Kasumi-1 (cell line): ENCODE measurements around the gene LSM6.

ENCODE experiments used
- DNase-seq, 2 experiments: peaks; one replicate each; lab custom pipeline; 2025; lab: John Stamatoyannopoulos, UW

Gene LSM6

DNA sequence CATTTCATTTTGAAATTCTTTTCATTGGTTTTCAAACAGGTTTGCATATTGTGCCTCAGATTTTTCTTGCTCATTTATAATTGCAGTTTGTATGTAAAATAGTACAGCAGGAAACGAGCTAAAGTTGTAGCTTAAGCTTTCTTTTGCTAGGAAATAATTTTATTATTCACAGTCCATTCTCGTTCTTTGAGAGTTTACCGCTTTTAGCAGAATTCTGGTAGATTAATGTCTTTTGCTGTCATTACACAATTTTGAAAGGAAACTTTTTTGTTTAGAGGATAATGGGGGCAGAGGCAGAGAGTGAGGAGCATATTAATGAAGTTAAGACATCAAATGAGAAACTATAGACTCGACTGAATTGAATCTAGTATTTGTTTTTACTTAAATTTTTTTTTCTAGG lies 10.5 kb downstream of the LSM6 start:
- DNase-seq, result no peak

DNA sequence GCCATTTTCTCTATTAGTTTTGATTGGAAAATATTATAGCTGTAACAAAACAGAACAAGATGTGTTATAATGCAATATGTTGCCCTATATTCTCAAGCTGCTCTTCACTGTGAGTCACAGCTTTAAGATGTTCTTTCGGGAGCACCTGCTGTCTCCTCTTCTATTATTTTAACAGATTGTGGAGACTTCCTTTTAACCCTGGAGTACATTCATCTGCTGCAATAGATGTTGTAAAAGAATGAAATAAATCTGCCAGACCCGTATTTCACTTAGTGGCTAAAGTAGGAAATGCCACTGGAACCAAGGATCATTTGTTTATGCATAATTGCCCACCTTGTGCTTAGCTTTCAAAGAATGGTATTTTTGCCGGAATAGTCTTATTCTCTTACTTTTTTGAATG lies 11.1 kb downstream of the LSM6 start:
- no peak for DNase-seq

DNA sequence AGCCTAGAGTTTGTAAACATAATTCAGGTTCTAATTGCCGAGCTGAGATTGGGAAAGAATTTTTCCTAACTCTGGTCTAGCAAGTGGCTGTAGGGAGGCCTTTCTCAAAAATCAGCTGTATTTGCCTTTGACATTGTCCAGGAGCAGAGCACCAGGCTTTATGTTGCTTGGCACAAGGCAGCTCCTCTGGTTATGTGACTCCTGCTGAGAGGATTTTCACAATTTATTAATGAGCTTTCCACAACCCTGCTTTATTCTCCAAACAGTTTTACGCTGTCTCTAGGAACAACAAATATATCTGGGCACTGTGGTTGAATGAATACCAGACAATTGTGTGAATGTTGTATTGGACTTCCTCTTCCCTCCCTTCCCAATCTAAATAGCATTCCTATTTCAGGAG lies 14.9 kb downstream of the LSM6 start:
- DNase-seq, result no peak

DNA sequence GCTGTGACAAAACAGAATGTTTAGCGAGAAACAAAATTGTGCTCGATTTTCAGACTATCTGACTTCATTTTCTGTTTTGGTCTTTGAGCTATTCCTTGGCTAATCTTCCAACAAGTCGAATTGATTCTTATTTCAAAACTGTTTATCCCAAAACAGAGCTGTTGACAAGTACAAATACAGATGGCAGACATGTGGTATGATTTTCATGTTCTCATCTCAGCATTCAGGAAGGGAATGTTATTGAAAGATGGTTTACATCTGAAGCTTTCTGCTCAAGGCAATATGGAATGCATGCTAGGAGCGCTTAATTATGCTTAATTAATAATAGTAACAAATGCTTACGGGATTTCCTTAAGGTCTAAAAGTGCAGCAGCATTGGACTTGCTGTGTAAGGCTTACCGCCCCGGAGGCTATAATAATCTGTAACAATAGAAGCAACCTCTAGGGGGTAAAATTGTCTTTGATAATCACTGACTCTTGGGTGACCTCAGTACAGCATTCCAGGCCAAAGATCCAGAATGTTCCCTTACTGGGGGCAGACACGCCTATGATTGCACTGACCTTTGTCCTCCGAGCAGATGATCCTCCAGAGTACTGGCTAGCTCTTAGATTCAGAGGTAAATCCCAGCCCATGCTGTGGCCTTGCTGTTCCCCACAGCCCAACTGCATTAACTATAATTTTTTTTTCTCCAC lies 16.4 kb downstream of the LSM6 start:
- no peak for DNase-seq

DNA sequence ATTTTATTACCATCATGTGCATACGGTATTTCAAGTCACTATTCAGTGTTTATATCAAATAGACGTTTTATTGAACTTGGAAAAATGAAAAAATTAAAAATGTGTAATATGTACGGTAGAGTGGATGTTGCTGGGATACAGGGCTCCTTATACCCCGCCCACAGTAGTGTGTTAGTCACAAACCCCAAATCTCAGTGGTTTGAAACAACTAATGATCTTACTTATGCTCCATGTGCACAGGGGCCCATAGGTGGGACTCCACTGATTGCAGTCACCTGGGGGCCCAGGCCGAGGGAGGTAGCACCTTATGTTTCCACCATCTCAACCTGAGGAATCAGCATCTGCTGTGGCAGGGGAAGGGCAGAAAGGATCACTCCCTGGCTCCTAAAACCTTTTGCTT lies 18.1 kb downstream of the LSM6 start:
- no peak for DNase-seq

DNA sequence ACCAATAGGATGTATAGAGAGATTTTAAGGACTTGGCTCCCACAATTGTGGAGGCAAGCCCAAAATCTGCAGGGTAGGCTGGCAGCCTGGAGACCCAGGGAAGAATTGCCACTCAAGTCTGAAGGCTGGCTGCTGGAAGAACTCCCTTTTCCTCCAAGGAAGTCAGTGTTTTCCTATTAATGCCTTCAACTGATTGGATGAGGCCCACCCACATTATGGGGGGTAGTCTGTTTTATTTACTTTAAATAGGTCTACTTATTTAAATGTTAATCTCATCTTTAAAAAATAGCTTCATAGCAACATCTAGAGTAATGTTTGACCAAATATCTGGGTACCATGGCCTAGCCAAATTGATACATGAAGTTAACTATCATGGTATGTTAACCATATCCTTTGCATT lies 18.7 kb downstream of the LSM6 start:
- DNase-seq, result no peak

DNA sequence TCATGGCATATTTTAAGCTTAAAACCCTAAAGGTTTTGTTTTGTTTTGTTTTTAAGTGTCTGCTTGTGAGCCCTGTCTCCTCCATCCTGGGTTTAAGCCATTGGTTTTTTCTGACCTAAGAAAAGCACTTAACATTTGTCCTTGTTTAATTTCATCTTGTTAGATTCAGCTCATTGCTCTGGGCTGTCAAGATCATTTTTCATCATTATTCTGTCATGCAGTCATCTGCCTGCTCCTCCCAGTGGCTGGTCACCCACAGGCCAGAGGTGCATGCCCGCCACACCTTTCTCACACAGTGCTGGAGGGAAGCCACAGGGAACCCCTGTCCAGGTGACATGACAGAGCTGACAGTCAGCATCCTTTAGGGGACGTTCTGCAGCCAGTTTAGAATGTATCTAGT lies 27.1 kb downstream of the LSM6 start:
- DNase-seq, result no peak

DNA sequence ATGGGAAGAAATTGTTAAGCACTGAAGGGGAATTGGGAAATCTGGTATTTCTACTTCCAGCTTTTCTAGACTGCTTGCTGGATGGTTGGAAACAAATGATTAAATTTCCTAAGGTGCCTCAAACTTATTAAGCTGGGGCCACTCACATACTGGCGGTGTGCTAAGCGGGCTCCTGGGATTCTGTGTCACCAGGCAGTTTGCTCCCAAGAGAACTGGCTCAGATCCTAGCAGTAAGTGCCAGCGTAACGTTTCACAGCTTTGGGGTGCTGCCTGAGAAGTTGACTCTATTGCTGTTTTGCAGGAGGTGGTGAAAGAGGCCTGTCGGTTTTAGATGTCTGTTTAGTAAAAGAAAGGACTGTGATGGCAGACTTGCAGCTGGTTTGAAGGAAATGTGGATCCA lies 31.9 kb downstream of the LSM6 start:
- no peak for DNase-seq

DNA sequence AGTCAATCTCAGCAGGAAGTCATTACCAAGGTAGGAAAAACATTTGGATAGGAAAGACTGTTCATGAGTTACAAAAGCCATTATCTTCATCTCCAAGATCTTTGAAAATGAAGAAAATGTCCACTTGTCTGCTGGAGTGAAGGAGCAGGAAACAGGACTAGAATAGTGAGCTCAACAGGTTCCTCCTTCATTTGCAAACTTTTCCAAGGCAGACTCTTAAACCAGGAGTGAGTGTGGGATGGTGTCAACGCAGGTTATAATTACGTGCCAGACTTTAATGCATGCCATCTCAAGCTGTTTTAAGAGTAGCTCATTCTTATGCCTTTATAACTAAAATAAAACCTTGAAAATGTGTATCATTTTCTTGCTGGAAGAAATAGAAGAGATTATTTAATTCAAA lies 35.4 kb downstream of the LSM6 start:
- no peak for DNase-seq

DNA sequence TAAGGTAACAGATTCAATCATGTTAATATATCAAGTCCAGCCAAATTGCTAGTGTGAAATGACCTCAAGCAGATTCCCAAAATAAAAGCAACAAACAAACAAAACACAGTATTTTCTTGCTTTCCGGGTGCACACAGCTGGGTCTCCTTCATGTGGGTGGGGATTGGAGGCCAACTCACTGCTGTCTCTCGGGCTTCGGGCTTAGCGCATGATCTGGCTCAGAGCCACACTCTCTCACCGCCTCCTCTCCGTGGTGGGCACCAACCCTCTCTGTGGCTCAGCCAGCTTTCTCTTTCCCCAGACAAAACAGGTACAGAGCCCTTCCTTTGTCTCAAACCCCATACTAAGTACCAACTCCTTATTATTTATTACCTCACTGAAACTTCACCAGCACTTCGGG lies 35.9 kb downstream of the LSM6 start:
- DNase-seq, result no peak

DNA sequence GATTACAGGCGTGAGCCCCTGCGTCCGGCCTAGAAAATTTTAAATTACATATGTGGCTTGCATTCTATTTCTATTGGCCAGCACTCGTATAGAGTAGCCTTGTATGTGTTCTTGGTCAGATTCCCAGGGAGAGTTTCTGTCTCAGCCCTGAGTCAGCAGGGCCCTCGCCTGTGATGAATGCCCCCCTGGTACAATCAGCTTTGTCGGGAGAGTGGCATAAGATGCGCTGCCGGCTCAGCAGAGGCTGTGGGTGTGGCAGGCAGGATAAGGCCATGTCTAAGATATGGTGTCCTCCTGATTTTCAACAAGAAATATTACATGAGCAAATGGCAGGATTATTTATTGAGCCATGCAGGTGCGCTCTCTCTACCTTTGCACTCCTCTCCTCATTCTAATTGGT lies 37.3 kb downstream of the LSM6 start:
- DNase-seq, result no peak

DNA sequence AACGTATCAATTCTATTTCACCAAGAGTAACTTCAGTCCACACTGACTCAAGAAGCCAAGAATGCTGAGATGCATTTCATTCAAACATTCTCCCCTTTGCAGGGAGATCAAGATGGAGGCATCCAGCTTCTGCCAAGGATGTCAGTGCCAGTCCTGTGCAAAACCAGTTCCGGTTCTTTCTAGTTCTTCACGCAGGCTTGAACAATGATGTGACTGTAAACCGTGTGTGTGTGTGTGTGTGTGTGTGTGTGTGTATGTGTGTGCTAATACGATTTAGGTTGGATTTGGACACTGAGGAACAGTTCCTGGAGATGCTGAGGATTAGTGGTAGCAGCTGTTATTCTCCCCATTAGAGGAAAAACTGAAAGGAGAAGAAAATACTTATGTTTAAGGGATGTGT lies 38.7 kb downstream of the LSM6 start, which contains the start of gene REELD1:
Gene REELD1 (plus strand): TSS at position 301 of the 400 bp plus-strand sequence. CDS start 2,415 bp downstream, outside the sequence.
- no peak for DNase-seq

DNA sequence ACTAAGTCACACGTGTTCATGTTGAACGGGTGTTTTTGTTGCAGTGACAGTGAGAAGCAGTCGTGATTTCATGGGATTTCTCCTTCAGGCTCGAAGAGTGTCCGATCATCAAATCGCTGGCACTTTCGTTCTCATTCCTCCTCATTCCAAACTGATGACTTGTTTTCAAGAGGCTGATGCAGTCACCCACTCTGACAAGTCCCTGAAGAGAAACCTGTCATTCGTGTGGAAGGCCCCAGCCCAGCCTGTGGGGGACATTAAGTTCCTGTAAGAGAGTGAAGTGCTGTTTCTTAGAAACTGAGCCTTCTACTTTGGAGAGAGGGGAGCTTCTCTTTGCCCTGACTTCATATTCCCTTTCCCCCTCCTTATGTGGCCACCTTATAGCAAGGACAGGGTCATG lies 46.8 kb downstream of the LSM6 start:
- no peak for DNase-seq

DNA sequence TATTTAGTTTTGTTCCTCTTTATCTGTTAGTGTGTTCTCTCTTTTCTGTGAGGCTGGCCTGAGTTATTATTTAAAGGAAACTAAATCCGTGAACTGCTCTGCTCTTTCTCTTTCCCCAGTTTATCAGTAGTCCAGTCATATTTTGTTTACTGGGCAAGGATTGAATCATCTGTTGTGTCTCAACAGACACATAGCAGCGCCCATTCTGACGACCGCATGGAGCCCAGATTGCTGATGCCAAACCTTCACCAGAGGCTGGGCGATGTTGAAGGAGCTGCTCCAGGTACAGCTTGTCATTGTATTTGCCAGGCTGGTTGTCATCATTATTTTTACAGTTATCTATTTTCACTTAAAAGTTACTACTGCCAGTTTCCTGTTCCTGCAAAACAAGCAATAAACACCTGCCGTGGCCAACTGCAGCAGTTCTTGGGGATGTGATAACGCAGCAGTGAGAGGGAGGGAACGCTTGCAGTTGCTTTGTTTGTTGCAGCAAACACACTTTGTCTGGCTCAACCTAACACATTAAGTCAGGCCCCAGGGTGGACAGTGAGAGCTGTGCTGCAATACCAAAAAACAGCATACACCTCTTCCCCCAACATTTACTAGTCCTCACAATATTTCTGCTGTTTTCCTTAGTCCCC lies 48.9 kb downstream of the LSM6 start:
- DNase-seq, result no peak

DNA sequence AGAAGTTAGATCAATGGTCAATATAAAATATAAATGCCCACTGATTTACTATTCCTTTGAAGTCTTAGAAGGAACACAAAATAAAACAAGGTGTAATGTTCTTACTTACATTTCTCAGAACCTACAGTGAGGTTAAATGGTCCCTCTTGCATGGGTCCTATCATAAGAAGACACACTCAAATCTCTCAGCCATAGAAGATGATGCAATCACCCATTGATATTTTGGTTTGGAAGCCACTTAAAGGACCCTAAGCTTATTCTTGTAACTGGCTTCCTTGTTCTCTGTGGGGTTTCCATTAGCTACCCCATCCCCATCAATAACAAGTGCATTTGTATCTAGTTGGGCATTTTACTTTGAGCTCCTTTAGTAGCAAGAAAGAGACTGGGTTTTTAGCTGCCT lies 53.9 kb downstream of the LSM6 start:
- DNase-seq, result no peak

DNA sequence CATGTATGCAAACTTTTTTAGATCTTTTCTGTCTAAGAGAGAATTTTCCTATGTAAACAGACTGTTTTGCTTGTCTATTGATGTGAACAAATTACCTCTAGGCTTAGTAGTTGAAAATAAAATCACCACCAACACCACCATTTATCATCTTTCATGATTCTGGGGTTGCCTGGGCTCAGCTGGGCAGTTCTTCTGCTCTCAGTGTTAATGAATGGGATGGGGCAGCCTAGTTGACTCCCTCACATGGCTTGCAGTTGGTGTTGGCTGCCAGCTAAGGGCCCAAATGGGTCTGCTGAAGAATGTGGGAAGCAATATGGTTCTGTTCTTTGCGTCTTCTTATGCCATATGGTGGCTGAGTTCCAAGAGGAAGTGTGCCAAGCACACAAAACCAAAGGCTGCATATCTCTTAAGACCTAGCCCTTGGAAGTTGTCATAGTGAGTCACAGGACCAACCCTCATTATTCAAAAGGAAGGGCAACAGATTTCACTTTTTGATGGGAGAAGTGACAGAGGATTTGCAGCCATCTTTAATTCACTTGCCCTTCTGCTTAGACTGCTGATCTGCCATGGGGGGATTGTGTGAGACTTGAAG lies 56.7 kb downstream of the LSM6 start:
- DNase-seq, result no peak

DNA sequence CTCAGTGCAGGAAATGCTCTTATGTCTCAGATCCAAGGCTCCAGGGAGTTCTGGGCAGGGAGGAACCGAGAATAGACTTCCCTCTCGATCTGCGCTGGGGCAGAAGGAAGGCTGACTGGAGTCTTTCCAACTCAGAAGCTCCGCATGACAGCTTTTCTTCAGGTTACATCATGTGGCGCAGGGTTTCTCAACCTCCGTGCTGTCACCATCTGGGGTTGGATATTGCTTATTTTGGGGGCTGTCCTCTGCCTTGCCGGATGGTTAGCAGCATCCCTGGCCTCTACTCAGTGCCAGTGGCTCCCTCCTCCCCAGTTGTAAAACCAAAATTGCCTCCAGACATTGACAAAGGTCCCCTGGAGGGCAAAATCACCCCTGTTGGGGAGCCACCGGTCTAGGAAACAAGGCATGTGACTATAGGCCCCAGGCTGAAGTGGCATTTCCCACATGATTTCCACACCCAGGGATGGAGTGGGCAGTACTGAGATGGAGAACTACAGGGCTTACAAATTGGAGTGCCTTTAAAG lies 60.2 kb downstream of the LSM6 start:
- DNase-seq, result no peak

DNA sequence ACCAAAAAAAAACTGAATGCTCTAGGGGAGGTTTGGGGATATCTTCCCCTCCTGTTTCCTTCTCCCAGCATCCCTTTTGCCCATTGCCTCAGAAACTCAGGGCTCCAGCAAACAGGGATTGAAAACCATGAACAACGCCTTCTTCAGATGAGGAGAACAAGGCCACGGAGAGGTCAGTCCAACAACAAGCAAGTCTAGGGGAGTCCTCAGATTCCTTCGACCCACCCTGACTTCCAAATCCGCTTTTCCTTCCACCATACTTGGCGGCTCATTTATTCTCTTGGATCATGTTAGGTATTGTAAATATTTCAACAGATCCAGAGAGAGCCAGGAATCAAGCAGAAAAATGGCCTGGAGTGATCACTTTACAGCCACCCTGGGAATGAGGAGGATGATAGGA lies 60.7 kb downstream of the LSM6 start:
- DNase-seq, result no peak

DNA sequence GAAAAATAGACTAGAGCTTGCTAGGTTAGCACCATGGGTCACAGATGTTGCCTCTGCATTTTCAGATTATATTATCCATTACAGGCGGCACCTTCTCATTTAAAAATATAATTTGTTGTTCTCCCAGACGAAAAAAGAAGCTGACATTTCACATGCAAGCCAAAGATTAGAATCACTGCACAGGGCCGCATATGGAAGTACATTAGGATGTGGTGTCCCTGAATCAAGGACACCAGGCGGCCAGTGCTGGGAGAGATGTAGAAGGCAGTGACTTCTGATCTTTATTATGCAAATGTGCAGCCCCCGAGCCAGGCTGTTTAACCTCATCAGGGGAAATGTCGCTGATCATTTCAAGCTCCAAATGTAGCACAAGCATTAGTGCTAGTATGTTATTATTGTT lies 61.6 kb downstream of the LSM6 start:
- no peak for DNase-seq

DNA sequence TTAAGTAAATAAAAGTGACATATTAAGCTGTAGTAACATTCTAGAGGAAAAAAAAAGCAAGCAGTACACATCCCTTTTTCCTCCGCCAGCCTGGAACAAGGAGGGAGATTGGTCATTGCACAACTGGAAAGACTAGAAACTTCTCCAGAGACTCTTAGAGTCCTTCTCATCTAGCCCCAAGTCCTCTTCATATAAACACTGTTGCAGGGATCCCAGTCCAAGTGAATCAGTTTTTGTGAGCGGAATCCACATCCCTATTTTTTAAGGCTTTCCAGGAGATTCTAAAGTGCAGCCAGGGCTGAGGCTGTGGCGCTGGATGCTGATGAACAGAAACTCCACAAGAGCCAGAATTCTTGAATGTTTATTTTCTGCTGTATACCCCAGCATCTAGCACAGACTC lies 62.6 kb downstream of the LSM6 start:
- no peak for DNase-seq
